HUDEP-2 (cell line): ENCODE results near the gene ZMYM4.
A peak's percentile ranks its signal among the peaks of the same experiment; 100 is the strongest.

Experiments used
- DNase-seq, 76 experiments: peaks; one replicate each; lab custom pipeline; 2025; ENCODE audit not compliant: unreplicated experiment in 76 of 76; lab: John Stamatoyannopoulos, UW

ZMYM4 gene

DNA sequence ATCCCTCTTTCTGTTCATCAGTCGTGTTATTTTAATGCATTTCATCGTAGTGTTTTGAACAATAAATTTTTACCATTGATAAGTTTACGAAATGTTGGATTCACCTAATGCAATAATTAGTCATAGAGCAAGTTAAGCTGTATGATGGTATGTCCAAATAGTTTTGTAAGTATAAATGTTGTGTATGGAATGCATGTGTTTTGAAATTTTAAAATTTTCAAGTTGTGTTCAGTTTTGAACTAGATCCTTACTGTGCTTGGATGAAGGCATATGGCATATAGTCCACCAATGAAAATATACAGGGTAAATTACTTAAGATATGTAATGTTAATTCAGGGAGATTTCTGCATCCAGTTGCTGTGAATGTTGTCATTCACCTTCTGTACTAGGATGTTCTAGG lies 2.3 kb downstream of the ZMYM4 start:
- DNase-seq = no peak

DNA sequence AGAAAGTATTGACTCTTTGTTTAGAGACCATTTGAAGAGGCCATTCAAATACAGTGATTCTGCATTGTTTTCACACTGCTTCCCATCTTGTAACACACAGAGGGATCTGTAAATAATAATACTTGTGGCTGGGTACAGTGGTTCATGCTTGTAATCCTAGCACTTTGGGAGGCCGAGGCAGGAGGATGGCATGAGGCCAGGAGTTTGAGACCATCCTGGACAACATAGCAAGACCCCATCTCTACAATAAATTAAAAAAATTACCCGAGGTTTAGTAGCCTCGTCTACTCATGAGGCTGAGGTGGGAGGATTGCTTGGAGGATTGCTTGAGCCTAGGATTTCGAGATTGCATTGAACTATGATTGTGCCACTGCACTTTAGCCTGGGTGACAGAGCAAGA lies 5.7 kb downstream of the ZMYM4 start:
- no peak for DNase-seq

DNA sequence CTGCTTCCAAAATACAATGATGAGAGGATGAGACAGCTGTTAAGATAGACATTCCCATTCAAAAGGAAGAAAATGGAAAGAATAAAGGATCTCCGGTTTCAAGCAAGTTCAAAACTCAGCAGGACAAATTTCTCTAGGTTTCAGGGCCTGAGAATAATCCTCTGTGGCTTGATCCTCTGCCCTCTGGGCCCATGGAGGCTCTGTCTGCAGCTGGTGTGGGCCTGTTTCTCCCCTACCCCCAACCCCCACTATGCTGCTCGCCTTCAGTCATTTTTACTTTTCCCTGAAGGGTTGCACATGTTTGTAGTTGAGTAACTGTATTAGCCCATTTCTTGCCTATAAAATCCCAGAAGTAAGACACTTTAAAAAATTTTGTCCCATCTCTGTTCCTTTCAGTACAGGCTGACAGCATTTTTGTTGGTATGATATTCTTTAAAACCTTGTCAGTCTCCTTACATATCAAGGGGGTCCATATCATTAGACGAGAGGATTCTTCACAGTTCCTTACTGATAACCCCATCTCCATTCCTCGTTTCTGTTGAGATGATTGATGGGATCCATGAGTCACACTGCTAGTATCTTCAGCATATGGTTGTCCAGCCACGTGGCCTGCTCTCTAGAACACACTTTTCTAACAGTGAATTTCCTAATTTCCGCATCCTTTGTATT lies 10.5 kb downstream of the ZMYM4 start:
- peak in 41 of 76 experiments; percentile 1 to 73 (median 36) for DNase-seq

DNA sequence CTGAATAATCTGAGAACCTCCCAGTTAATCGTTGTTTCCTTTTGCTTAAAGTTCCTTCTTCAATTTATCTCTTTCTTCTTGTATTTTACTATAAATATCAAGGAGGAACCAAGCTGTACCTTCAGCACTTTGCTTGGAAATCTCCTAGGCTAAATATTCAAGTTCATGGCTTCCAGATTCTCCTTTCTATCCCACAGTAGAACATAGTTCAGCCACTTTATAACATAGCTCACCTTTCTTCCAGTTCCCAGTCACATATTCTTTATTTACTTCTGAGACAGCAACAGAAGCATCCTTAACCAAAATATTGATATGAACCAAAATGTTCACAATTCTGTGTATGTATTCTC lies 11.0 kb downstream of the ZMYM4 start:
- DNase-seq = no peak

DNA sequence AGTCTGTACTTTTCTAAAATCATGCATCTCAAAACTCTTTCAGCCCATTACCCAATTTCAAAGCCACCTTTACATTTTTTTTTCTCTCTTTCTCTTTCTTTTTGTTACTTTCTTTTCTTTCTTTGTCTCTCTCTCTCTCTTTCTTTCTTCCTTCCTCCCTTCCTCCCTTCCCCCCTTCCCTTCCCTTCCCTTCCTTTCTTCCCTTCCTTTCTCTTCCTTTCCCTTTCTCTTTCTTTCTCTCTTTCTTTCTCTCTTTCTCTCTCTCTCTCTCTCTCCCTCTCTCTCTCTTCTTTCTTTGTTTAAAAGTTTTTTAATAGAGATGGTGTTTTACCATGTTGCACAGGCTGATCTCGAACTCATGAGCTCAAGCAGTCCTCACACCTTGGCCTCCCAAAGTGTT lies 11.5 kb downstream of the ZMYM4 start:
- no peak for DNase-seq

DNA sequence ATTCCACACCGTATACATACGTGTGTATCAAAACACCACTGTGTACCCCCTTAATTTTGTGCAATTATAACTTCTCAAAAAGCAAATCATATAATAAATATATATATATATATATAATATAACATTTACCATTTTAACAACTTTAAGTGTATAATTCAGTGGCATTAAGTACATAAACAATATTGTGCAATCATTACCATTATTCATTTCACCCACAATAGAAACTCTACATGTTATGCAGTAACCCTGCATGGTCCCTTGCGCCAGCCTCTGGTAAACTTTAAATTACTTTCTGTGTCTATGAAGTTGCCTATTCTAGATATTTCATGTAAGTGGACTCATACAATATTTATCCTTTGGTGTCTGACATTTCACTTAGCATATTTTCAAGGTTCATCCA lies 13.1 kb downstream of the ZMYM4 start:
- no peak for DNase-seq

DNA sequence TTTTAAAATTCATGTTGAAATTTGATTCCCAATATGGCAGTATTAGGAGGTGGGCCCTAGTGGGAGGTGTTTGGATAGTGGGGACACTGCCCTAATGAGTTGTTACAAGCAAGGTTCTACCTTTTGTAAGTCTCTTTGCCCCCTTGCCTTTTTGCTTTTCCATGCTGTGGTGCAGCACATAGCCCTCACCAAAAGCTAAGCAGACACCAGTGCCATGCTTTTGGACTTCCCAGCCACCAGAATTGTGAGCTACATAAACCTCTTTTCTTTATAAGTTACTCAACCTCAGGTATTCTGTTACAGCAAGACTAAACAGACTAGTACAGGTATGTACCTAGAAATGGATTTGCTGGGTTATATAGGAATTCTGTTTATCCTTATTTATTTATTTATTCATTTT lies 13.7 kb downstream of the ZMYM4 start:
- DNase-seq = no peak

DNA sequence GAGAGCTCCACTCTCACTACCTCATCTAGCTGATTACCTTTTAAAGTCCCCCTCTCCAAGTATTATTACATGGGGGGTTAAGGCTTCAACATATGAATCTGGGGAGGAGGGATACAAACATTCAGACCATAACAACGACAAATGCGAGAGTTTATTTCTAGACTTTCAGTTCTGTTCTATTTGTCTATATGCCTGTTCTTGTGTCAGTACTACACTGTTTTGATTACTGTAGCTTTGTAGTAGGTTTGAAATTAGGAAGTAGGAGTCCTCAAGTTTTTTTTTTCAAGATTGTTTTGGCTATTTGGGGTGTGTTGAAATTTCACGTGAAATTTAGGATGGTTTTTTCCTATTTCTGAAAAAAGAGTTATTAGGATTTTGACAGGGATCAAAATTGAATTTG lies 16.3 kb downstream of the ZMYM4 start:
- DNase-seq = no peak

DNA sequence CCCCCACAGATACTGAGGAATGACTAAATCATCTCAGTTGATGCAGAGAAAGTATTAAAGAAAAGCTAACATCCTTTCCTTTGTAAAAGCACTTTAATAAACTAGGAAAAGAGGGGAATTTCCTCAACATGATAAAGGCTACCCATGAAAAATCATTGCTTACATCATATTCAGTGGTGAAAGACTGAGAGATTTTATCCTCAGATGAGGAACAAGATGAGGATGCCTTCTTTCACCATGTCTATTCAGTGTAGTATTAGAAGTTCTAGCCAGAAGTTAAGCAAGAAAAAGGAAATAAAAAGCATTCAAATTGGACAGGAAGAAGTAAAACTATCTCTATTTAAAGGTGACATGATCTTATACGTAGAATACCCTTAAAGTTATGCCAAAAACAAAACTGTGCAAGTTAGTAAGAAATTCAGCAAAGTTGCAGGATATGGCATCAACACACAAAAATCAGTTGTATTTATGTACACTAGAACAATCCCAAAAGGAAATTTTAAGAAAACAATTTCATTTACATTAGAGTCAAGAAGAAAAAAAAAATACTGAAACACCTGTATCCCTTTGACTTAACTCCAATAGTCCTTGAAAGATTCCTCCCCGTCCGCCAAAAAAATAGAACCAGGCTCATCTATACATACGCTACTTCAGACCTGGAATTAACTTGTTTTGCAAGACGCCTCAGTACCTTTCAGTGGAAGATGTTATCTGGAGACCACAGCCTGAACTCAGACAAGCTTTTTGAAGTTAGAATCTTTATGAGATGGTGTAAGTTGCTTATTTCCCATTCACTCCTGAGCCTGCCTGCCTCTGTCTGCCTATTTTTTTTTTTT lies 17.5 kb downstream of the ZMYM4 start:
- no peak for DNase-seq

DNA sequence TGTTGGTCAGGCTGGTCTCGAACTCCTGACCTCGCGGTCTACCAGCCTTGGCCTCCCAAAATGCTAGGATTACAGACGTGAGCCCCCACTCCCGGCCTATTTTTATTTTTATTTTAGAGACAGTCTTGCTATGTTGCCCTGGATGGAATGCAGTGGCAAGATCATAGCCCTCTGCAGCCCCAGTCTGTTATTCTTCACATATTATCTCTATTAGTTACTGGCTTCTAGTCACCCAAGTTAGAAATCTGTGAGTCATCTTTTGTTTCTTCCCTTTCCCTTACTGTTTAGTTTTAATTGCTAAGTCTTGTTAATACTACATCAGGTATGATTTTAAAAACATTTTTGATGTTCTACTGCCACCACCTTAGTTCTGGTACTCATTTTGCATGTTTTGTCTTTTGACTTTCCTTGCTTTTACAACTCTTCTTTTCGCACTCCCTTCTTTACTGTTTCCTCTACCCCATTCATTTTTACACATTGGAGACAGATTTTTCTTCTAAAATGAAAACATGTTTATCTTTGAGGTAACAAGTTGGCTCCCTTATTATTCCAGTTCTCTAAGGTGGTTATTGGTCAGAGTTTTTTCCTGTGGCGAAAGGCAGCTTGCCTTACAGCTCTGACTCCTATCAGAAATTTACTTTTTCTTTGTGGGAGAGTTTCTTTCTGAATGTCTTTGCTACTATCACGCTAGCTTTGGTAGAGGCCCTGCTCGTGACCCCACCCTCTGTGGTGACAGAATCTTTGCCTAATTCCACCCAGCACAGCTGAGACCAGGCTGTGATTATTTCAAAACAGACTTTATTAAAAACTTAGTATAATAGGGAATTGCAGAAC lies 19.5 kb downstream of the ZMYM4 start:
- no peak for DNase-seq

DNA sequence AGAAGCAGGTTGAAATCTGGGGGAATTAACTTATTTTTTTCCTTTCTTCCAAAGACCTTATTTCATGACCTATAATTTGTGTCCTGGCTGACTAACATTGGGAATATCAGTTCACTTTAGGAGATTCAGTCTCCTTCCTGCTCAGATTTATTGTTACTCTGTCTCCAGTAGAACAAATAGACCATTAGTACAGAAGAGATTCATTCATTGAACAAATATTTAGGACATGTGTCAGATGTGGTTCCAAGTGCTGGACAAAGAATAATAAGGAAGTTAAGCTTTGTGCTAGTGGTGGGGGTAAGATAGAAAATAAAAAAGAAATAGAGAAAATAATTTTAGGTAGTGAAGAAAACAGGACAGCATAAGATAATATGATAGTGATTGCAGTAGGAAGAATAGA lies 20.3 kb downstream of the ZMYM4 start:
- DNase-seq = no peak

DNA sequence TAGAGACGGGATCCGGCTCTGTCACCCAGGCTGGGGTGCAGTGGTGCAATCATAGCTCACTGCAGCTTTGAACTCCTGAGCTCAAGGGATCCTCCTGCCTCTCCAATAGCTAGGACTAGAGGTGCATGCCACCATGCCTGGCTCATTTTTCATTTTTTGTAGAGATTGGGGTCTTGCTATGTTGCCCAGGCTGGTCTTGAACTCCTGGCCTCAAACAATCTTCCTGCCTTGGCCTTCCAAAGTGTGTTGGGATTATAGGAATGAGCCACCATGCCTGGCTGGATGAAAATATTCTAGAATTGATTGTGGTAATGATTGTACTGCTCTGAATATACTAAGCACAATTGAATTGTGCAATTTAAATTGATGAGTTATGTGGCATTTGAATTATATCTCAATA lies 21.9 kb downstream of the ZMYM4 start:
- DNase-seq = no peak

DNA sequence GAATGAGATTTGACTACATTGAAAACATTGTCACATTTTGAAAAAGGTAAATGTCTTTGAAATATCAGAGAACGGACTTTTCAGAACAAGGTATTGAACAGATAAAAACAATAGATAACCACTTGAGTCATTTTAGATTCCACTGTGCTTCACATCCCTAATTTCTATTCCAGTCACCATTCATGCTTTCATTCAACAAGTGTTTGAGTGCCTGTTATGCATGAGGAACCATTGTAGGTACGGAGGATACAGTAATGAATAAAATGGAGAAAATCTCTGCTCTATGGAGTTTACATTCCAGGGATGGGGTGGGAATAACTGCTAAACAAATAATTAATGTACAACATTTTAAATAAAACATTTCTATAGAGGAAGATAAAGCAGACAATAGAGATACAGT lies 26.3 kb downstream of the ZMYM4 start:
- no peak for DNase-seq

DNA sequence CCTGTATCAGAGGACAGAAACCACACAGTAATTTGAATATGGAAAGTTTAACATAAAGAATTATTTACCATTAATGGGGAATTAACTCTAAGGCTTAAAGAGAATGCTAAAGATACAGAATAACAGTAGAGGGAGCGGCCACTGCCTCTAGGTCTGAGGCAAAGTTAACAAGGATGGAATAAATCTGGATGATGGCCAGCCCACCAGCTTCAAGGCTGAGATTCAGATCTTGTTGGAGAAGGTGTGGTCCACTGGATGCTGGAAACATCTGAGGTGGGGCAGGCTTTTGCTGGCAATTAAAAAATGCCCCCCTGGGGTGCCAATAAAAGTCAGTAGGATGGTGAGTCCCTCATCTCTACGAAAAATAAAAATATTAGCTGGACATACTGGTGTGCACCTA lies 29.4 kb downstream of the ZMYM4 start:
- no peak for DNase-seq

DNA sequence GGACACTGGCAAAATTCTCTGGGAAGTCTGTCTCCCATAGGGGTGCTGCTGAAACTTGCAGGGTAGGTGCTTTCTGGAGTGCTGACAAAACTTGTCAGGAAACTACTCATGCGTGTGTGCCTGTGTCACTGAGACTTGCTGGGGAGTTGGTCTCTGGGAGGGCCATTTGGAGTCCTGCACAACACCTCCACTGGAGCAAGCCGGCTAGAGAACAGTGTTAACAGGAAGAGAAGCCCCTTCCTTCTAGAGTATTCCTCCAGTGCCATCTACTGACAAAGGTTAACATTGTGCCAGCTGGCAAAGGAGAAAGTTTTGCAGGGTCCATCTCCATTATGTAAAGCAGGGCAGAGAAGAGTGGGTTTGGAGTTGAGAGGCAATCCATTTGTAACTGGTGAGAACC lies 30.0 kb downstream of the ZMYM4 start:
- peak in 14 of 76 experiments; percentile 2 to 21 (median 12) for DNase-seq

DNA sequence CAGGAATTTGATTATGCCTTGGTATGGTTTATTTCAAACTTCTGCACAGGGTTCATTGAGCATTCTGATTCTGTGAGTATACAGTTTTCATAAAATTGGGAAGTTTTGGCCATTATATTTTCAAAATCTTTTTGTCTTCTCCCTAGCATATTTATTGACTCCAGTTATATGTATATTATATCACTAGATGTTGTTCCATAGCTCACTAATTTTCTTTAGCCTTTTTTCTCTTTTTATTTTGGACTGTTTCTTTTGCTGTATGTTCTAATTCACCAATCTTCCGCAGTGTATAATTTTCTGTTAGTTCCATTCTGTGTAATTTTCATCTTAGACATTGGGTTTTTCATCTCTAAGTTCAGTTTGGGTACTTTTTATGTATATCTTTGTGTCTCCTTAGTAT lies 31.9 kb downstream of the ZMYM4 start:
- no peak for DNase-seq

DNA sequence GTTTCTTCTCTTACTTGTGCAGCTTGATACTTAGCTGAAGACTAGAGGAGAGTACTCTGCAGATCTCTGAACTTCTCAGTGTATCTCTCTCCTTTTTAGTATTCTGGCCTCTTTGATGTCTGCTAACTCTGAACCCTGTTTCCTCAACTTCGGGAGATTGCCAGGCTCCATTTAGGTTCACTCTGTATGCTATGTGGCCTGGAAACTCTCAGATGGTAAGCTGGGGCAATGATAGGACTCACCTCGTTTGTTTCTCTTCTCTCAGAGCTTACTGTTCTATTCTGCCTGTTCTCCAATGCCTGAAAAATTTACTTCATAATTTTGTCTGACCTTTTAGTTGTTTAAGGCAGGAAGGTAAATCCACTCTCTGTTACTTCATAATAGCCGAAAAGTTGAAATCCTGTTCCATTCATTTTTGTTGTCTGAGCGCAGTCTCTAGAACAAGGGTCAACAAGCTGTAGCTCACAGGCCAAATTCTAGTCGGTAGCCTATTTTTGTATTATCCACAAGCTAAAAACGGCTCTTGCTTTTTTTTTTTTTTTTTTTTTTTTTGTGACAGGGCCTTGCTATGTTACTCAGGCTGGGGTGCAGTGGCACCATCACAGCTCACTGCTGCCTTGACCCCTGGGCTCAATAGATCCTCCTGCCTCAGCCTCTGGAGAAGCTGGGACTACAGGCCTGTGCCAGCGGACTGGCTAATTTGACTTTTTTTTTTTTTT lies 33.3 kb downstream of the ZMYM4 start:
- no peak for DNase-seq

DNA sequence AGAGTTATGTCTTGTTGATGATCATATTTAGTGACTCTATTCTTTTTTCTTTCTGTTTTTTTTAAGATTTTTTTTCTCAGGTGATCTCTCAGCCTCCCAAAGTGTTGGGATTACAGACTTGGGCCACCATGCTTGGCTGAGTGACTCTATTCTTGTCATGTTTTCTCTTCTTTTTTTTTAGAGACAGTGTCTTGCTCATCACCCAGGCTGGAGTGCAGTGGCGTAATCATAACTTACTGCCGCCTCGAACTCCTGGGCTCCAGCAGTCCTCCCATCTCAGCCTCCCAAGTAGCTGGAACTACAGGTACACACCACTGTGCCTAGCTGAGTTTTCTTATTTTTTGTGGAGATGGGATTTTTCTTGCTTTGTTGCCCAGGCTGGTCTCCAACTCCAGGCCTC lies 36.9 kb downstream of the ZMYM4 start:
- no peak for DNase-seq

DNA sequence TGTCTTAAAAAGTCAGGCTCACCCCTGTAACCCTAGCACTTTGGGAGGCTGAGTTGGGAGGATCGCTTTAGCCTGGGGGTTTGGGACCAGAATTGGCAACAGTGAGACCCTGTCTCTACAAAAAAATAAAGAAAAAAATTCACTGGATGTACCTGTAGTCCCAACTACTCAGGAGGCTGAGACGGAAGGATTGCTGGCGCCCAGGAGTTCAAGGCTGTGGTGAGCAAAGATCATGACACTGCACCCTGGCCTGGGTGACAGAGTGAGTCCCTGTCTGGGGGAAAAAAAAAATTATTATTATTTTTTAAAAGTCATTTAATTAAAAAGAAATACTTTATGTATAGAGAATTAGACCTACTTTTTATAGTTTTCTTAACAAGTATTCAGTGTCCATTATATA lies 47.1 kb downstream of the ZMYM4 start:
- DNase-seq = no peak

DNA sequence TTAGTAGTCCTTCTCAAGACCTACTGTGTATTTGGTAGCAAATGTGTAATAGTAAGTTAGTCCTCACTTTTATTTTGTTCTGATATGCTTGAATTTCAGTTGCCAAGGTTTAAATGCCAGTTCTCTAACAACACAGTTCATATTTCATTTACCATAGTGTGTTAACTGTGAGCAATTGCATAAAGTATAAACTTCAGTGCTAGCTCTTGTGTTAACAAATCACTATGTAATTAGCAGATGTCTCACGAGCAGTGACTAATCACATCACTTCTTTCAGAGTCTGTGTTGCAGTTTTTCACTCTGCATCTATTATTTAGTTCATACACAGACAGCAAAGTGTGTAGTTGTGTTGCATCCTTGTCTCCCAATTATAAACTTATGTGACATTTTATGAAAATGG lies 47.8 kb downstream of the ZMYM4 start:
- no peak for DNase-seq
